ENCODE measurements around the gene DUSP10. TPM values are rescaled to one million over a fixed set of nuclear protein-coding genes. Genes with fewer than 3 reads are reported as not detected.

Gene DUSP10
- total RNA-seq, 2 experiments from 2014 or later = 10.8 to 12.9 TPM

DNA sequence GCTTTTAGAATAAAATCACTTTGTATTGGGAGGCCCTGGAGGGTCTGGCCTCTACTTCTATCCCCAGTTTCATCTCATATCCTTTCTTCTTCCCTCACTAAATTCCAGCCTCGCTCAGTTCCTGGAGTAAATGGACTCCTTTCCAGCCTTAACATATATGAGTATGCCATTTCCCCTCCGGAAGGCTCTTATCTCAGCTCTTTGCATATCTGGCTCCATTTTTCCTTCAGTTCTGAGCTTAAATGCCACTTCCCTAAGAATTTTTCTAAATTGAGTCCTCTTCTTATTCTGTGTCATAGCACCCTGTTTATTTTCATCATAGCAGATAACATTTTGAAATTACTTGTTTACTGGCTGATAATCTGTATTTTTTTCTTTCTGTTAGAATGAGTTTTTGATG lies 20.2 kb upstream of the DUSP10 start:
- CTCF ChIA-PET = interaction anchor here (0.7 to 1.8 kb wide), 4 partner anchors 12 to 283 kb away, joined by 3 read pairs; no protein-coding TSS in a partner anchor
- TF ChIP-seq, protein P1, sequence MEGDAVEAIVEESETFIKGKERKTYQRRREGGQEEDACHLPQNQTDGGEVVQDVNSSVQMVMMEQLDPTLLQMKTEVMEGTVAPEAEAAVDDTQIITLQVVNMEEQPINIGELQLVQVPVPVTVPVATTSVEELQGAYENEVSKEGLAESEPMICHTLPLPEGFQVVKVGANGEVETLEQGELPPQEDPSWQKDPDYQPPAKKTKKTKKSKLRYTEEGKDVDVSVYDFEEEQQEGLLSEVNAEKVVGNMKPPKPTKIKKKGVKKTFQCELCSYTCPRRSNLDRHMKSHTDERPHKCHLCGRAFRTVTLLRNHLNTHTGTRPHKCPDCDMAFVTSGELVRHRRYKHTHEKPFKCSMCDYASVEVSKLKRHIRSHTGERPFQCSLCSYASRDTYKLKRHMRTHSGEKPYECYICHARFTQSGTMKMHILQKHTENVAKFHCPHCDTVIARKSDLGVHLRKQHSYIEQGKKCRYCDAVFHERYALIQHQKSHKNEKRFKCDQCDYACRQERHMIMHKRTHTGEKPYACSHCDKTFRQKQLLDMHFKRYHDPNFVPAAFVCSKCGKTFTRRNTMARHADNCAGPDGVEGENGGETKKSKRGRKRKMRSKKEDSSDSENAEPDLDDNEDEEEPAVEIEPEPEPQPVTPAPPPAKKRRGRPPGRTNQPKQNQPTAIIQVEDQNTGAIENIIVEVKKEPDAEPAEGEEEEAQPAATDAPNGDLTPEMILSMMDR (IDR thresholded peaks at IDR 0.05) = no peak
- no peaks in the 10 kb centered on the region for H3K9me3 Mint-ChIP-seq
- peaks cover 44% of the 10 kb centered on the region for H3K4me1 Mint-ChIP-seq (ENCODE audit: low read depth)
- no peak for ATAC-seq
- DNase-seq = no peak
- H3K36me3 Mint-ChIP-seq (ENCODE audit: low read depth) = no peaks in the 10 kb centered on the region
- no peak overlapping the region for H3K27ac Mint-ChIP-seq
- no peaks in the 10 kb centered on the region for H3K27me3 Mint-ChIP-seq
- intact Hi-C loops (cut with micrococcal nuclease) = no loop called here
- no peak overlapping the region for H3K4me3 Mint-ChIP-seq
- POLR2A ChIA-PET = no interaction called here

DNA sequence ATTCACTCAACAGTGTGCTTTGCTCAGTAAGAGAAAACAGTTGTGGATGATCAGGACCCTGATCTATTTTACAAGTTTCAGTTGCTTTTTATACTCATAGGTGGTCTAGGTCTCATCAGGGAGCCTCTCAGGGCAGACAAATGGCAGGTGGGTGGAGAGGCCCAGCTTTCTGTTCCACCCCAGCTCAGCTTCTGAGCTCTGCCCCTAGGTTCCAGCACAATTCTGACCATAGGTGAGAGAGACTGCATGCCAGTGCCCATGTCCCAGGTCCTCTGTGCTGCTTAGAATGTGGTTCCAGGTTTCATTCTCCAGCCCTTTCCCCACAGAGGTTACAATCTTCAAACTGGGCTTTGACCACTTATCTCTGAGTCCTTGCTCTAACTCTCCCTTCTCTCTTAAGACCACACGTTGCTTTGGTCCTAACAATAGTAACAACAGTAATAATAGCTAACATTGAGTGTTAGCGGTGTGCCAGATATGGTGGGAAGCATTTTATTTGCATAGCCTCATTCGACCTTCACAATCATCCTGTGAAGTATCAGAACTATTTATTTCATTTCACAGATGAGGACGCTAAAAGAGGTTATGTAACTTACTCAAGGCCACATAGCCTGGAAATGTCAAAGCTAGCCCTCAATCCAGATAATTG lies 19.6 kb upstream of the DUSP10 start:
- TF ChIP-seq, protein P1 (IDR thresholded peaks at IDR 0.05) = no peak
- Mint-ChIP-seq H3K36me3 (ENCODE audit: low read depth) (no peaks in the 10 kb centered on the region), H3K27me3 (no peaks in the 10 kb centered on the region), H3K27ac (peak overlapping the region; percentile 70), H3K4me3 (no peak overlapping the region), H3K4me1 (ENCODE audit: low read depth) (peaks cover 48% of the 10 kb centered on the region), H3K9me3 (peaks cover 2% of the 10 kb centered on the region)
- ChIA-PET POLR2A (interaction anchor here (0.8 kb wide), 1 partner anchor 13 kb away, joined by 4 read pairs; no protein-coding TSS in a partner anchor), CTCF (interaction anchor here (0.7 to 1.8 kb wide), 4 partner anchors 13 to 283 kb away, joined by 3 read pairs; no protein-coding TSS in a partner anchor)
- DNase-seq (no peak), ATAC-seq (peak; percentile 86)
- intact Hi-C loops (cut with micrococcal nuclease) = no loop called here

DNA sequence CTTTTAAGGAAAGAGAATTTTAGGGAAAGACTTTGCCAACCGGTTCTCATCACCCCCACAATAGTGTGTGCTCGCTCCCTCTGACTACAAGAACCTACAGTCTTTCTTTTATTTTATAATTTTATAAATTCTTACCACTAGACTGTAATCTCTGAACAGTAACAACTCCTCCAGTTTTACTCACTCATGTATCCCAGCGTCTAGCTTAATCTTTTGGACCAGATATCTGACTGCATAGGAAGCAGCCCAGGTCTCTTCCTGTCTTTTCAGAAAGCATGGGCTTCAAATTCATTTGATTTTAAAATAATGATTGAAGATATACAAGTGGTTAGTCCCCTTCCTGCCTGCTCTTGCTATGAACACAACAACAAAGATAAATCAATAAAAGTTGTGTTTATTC lies 19.0 kb upstream of the DUSP10 start:
- ATAC-seq (no peak), DNase-seq (no peak)
- H3K4me1 Mint-ChIP-seq (ENCODE audit: low read depth) = peaks cover 50% of the 10 kb centered on the region
- H3K36me3 Mint-ChIP-seq (ENCODE audit: low read depth) = peaks cover 3% of the 10 kb centered on the region
- no peaks in the 10 kb centered on the region for H3K27me3 Mint-ChIP-seq
- CTCF ChIA-PET = interaction anchor here (1.8 kb wide), 1 partner anchor 13 kb away, joined by 3 read pairs; no protein-coding TSS in a partner anchor
- H3K27ac Mint-ChIP-seq = peak overlapping the region; percentile 70
- intact Hi-C loops (cut with micrococcal nuclease) = no loop called here
- TF ChIP-seq, protein P1 (IDR thresholded peaks at IDR 0.05) = no peak
- POLR2A ChIA-PET = interaction anchor here (0.6 to 0.8 kb wide), 2 partner anchors 13 to 48 kb away, joined by 3 to 4 read pairs; no protein-coding TSS in a partner anchor
- peaks cover 5% of the 10 kb centered on the region for H3K9me3 Mint-ChIP-seq
- no peak overlapping the region for H3K4me3 Mint-ChIP-seq

DNA sequence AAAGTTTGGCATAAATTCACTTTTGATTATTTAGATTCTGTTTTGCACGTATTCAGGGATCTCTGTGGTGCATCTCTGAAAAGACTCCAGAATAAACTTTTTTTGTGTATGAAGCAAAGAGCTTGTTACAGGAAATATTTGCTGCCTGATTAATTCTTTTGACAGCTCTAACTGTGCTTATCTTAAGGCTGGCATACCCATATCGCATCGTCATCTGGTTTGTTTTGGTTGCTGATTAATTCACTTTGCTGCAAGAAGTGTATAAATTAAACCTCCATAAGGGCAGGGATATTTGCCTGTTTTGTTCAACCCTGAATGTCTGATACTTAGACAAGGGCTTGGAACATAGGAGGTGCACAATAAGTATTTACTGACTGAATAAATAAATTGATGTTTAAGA lies 17.5 kb upstream of the DUSP10 start:
- no peak overlapping the region for H3K4me3 Mint-ChIP-seq
- peaks cover 56% of the 10 kb centered on the region for H3K4me1 Mint-ChIP-seq (ENCODE audit: low read depth)
- CTCF ChIA-PET = interaction anchor here (1.2 to 1.4 kb wide), 3 partner anchors 19 to 243 kb away, joined by 3 to 4 read pairs (median 3); no protein-coding TSS in a partner anchor
- no peak for ATAC-seq
- H3K36me3 Mint-ChIP-seq (ENCODE audit: low read depth) = peaks cover 9% of the 10 kb centered on the region
- no peaks in the 10 kb centered on the region for H3K27me3 Mint-ChIP-seq
- H3K9me3 Mint-ChIP-seq = peaks cover 12% of the 10 kb centered on the region
- no peak for DNase-seq
- POLR2A ChIA-PET = interaction anchor here (1.2 kb wide), 1 partner anchor 17 kb away, joined by 3 read pairs; the partner anchor contains the start of gene DUSP10
- TF ChIP-seq, protein P1 (IDR thresholded peaks at IDR 0.05) = no peak
- intact Hi-C loops (cut with micrococcal nuclease) = no loop called here
- H3K27ac Mint-ChIP-seq = no peak overlapping the region

DNA sequence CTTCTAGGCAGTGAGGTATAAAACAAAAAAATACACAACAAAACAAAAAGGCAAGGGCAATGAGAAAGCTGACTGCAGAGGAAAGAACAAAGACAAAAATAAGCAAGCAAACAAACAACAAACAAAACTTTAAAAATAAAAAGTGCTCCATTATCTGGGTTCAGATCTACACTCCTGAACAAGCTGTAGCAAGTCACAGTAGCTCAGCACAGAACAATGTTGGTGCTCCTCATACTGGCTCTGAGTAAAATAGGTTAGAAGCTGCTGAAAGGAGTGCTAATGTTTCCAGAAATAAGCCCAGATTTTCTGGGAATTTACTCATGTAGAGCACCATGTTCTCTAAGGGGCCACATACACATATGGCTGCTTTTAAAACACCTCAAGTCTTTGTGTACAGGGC lies 16.6 kb upstream of the DUSP10 start:
- DNase-seq (no peak), ATAC-seq (no peak)
- no peak overlapping the region for H3K27ac Mint-ChIP-seq
- TF ChIP-seq, protein P1 (IDR thresholded peaks at IDR 0.05) = no peak
- H3K4me3 Mint-ChIP-seq = no peak overlapping the region
- CTCF ChIA-PET = no interaction called here
- H3K36me3 Mint-ChIP-seq (ENCODE audit: low read depth) = peaks cover 11% of the 10 kb centered on the region
- H3K27me3 Mint-ChIP-seq = no peaks in the 10 kb centered on the region
- intact Hi-C loops (cut with micrococcal nuclease) = no loop called here
- peaks cover 63% of the 10 kb centered on the region for H3K4me1 Mint-ChIP-seq (ENCODE audit: low read depth)
- peaks cover 15% of the 10 kb centered on the region for H3K9me3 Mint-ChIP-seq
- POLR2A ChIA-PET = interaction anchor here (1.6 kb wide), 2 partner anchors 17 to 81 kb away, joined by 4 read pairs; partner anchors contain the start of gene DUSP10
